Central memory CD8-positive, alpha-beta T cell (primary cell): Measurements from ENCODE around the gene EPB41L1.

ENCODE experiments used
- ATAC-seq: fragments of 150-1000 bp; cut with Tn5 transposase; replicated peaks from 2 replicates; pipeline ENCODE4 v1.10.0; 2022; ENCODE audit warnings: mild to moderate bottlenecking, moderate FRiP score, moderate number of reproducible peaks; ENCODE audit not compliant: poor library complexity, severe bottlenecking; ENCODE audit errors: extremely low read depth
- DNase-seq, 2 donors: peaks; one replicate each; pipeline ENCODE4 v3.0.0; 2021; ENCODE audit warnings: low spot score in 2 of 2
- H3K27ac Mint-ChIP-seq: one replicate; pipeline ENCODE4 v1.8.0; 2022; ENCODE audit warnings: low read depth, mild to moderate bottlenecking, moderate library complexity, mixed read lengths
- H3K27me3 Mint-ChIP-seq: one replicate; pipeline ENCODE4 v1.8.0; 2022; ENCODE audit warnings: mixed read lengths
- H3K36me3 Mint-ChIP-seq: one replicate; pipeline ENCODE4 v1.8.0; 2022; ENCODE audit warnings: mild to moderate bottlenecking, moderate library complexity, mixed read lengths; ENCODE audit not compliant: insufficient read depth
- H3K4me1 Mint-ChIP-seq: one replicate; pipeline ENCODE4 v1.8.0; 2022; ENCODE audit warnings: mixed read lengths
- H3K4me3 Mint-ChIP-seq: one replicate; pipeline ENCODE4 v1.8.0; 2022; ENCODE audit warnings: mild to moderate bottlenecking, moderate library complexity, mixed read lengths
- H3K9me3 Mint-ChIP-seq: one replicate; pipeline ENCODE4 v1.8.0; 2022; ENCODE audit warnings: mixed read lengths

The EPB41L1 gene

DNA sequence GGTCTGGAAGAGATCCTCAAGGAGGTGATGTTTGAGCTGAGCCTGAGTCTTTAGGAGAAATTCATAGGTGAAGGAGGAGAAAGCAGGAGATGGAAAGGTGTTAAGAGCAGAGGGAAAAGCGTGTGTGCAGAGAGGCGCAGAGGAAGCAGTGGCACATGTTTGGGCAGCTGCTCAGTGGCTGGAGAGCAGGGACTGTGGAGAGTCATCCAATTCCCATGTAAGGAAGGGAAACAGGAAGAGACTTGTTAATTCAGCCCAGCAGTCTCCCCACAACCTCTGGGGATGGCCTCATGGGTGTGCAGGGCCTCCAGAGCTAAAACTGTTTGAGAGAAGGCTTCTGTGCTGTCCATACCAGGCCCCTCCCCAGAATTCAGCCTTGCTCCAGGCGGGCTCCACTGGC is 98.0 kb downstream of the EPB41L1 start:
- Mint-ChIP-seq H3K9me3 (no peaks in the 10 kb centered on the region), H3K4me3 (no peak overlapping the region), H3K36me3 (peaks cover 54% of the 10 kb centered on the region), H3K27ac (no peak overlapping the region), H3K4me1 (peaks cover 33% of the 10 kb centered on the region), H3K27me3 (no peaks in the 10 kb centered on the region)
- DNase-seq (no peak), ATAC-seq (no peak)

DNA sequence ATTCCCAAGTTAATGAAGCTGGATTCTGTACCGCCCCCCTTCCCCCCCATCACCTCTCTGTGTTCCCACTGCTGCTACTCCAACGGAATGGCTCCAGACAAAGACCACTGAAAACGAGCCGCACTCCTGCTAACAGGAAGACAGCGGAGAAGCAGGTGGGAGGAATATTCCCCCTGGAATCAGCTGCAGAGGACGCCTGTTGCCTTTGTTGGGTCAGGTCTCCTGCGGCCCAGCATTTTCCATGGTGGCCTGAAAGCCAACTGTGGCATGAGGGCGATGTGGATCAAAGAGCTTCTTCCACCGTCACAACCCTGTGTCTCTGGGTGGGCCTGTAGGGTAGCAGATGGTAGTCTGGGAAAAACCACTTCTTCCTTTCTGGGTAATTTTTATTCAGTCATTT is 98.5 kb downstream of the EPB41L1 start:
- no peaks in the 10 kb centered on the region for H3K27me3 Mint-ChIP-seq
- no peak overlapping the region for H3K27ac Mint-ChIP-seq

DNA sequence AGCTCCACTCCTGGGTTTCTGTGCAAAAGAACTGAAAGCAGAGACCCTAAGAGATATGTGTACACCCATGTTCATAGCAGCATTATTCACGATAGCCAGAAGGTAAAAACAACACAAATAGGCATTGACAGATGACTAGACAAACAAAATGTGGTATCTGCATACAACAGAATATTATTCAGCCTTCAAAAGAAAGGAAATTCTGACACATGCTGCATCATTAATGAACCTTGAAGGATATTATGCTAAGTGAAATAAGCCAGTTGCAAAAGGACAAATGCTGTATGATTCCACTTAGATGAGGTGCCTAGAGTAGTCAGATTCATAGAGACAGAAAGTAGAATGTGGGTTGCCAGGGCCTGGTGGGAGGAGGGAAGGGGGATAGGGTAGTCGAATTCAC is 99.5 kb downstream of the EPB41L1 start:
- peaks cover 42% of the 10 kb centered on the region for H3K36me3 Mint-ChIP-seq
- no peak overlapping the region for H3K4me3 Mint-ChIP-seq
- no peak for DNase-seq
- no peaks in the 10 kb centered on the region for H3K27me3 Mint-ChIP-seq
- no peak for ATAC-seq
- peaks cover 21% of the 10 kb centered on the region for H3K4me1 Mint-ChIP-seq
- H3K27ac Mint-ChIP-seq = no peak overlapping the region
- no peaks in the 10 kb centered on the region for H3K9me3 Mint-ChIP-seq

More for the DNA sequence above, 98.5 kb downstream of the EPB41L1 start:
- Mint-ChIP-seq H3K36me3 (peaks cover 51% of the 10 kb centered on the region), H3K9me3 (no peaks in the 10 kb centered on the region), H3K4me1 (peaks cover 29% of the 10 kb centered on the region), H3K4me3 (no peak overlapping the region)
- ATAC-seq (no peak), DNase-seq (no peak)

DNA sequence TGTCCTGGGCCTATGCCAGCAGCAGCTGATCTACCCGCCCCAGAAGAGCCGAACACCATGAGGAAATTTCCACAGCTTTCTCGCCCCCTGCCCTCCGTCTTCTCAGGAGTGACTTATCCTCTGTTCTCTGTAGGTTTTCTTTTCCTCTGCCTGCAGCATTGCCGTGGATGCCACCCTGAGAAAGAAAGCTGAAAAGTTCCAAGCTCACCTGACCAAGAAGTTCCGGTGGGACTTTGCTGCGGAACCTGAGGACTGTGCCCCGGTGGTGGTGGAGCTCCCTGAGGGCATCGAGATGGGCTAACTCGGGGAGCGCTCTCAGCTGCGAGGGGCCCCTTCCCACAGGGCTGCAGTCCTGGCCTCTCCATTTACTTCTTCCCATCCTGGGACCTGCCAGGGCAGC is 100.9 kb downstream of the EPB41L1 start:
- no peak overlapping the region for H3K4me3 Mint-ChIP-seq
- peaks cover 35% of the 10 kb centered on the region for H3K36me3 Mint-ChIP-seq
- peaks cover 14% of the 10 kb centered on the region for H3K4me1 Mint-ChIP-seq
- ATAC-seq (no peak), DNase-seq (no peak)
- H3K27ac Mint-ChIP-seq = no peak overlapping the region
- no peaks in the 10 kb centered on the region for H3K9me3 Mint-ChIP-seq
- H3K27me3 Mint-ChIP-seq = no peaks in the 10 kb centered on the region

DNA sequence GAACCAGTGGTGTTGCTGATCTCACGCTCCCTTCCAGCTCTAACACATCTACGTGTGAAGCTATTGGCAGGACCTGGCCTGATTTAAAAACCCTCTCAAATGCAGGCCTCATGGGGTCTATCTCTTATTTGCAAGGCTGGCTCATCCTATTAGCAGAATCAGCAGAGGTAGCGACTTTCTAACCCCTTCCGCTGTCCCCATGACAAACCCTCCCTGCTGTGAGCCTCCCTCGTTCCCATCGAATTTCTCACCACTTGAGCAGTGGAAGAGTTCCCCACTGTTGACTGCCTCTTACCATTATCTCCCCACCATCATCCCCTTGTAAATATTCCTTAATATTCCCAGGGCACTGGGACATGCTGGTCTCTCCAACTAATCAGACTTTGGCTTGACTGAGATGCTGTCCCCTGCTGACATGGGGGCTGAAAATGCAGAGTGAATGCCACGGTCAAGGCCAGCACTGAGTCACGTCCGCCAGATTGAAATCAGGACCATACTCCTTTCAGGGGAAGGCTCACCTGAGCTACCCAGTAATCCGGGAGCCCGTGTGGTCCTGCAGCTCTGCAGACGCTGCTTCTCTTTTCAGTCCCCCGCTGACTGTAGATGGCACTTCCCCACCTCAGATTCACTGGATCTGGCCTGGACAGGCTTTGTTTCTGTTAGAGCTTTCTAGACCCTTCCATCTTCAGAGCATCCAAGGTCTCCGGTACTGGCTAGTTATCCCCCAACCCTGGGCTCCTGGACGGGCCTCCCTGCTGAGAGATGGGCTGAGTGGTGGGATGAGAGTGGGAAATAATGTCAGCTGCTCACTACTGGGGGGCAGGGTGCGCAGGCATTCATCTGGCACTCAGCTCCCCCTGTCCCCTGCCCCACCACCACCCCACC is 104.9 kb downstream of the EPB41L1 start:
- Mint-ChIP-seq H3K27ac (no peak overlapping the region), H3K9me3 (no peaks in the 10 kb centered on the region), H3K4me3 (no peak overlapping the region), H3K36me3 (peaks cover 21% of the 10 kb centered on the region), H3K4me1 (peaks cover 5% of the 10 kb centered on the region), H3K27me3 (no peaks in the 10 kb centered on the region)
- ATAC-seq (no peak), DNase-seq (no peak)

DNA sequence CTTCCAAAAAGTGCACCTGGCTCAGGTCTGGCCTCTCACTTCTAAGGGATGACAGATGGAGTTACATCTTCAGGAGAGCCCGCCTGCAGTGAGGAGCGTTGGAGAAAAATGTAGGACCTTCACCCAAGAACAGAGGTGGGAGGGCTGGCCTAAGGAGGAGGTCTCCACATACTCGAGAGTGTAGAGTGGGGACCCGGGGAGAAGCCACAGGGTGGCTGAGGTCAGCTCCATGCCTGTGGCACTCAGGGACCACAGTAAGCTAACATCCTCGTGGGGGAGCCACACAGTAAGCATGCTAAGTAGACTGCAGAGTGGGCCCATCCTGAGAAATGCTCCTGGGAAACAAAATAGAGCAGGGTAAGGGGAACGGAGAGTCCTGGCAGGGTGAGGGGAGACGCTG is 105.8 kb downstream of the EPB41L1 start:
- H3K4me1 Mint-ChIP-seq = no peaks in the 10 kb centered on the region
- no peaks in the 10 kb centered on the region for H3K27me3 Mint-ChIP-seq
- peaks cover 15% of the 10 kb centered on the region for H3K36me3 Mint-ChIP-seq
- H3K27ac Mint-ChIP-seq = no peak overlapping the region
- H3K4me3 Mint-ChIP-seq = no peak overlapping the region
- ATAC-seq (no peak), DNase-seq (no peak)
- H3K9me3 Mint-ChIP-seq = no peaks in the 10 kb centered on the region

DNA sequence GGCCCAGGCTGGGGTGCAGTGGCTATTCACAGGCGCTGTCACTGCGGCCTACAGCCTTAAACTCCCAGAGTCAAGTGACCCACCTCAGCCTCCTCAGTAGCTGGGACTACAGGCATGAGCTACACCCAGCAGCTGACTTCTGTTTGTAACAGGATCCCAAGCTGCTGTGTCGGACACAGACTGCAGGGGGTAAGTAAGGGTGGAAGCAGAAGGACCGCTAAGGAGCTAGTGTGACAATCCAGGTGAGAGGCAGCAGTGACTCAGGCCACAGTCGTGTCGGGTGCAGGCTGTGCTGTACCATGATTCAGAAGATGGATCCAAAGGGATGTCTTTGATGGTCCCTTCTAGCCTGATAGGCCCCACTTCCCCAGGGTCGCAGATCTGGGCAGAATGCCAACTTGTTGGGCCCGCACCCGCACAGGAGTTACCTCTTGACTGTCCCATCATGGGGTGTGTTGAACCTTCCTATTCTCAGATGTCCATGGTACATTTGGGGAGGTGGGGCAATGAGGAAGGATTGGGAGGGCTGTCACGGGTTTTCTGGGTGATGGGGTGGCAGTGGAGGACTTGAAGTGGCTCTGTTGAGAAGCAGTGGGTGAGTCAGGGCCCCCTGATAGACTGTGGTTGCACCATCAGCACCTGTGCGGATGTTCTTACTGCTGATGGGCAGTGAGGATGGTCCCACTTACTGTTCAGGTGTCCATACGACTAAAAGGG is 107.0 kb downstream of the EPB41L1 start:
- Mint-ChIP-seq H3K4me3 (no peak overlapping the region), H3K27me3 (no peaks in the 10 kb centered on the region), H3K9me3 (no peaks in the 10 kb centered on the region), H3K36me3 (peaks cover 6% of the 10 kb centered on the region), H3K27ac (no peak overlapping the region), H3K4me1 (no peaks in the 10 kb centered on the region)
- no peak for DNase-seq
- ATAC-seq = no peak

DNA sequence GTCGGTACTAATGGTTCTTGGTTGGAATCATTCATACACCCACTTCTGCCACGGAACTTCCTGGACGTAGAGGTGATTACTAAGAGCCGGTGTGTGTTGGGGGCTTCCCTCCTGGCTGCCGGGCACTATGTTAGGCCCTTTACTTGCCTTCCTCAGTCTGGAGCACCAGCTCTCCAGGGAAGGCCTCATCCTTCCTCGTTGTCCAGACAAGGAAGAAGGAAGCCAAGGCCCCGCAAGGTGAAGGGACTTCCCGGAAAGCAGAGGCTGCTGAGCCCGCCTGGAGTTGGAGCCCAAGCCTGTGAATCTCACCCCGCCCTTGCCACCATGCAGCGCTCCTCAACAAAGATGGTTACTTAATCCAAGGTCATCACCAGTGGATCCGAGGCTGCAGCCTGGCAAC is 107.9 kb downstream of the EPB41L1 start:
- H3K4me3 Mint-ChIP-seq = no peak overlapping the region
- DNase-seq (no peak), ATAC-seq (no peak)
- H3K4me1 Mint-ChIP-seq = no peaks in the 10 kb centered on the region
- H3K27ac Mint-ChIP-seq = no peak overlapping the region
- H3K9me3 Mint-ChIP-seq = no peaks in the 10 kb centered on the region
- no peaks in the 10 kb centered on the region for H3K27me3 Mint-ChIP-seq
- peaks cover 1% of the 10 kb centered on the region for H3K36me3 Mint-ChIP-seq

DNA sequence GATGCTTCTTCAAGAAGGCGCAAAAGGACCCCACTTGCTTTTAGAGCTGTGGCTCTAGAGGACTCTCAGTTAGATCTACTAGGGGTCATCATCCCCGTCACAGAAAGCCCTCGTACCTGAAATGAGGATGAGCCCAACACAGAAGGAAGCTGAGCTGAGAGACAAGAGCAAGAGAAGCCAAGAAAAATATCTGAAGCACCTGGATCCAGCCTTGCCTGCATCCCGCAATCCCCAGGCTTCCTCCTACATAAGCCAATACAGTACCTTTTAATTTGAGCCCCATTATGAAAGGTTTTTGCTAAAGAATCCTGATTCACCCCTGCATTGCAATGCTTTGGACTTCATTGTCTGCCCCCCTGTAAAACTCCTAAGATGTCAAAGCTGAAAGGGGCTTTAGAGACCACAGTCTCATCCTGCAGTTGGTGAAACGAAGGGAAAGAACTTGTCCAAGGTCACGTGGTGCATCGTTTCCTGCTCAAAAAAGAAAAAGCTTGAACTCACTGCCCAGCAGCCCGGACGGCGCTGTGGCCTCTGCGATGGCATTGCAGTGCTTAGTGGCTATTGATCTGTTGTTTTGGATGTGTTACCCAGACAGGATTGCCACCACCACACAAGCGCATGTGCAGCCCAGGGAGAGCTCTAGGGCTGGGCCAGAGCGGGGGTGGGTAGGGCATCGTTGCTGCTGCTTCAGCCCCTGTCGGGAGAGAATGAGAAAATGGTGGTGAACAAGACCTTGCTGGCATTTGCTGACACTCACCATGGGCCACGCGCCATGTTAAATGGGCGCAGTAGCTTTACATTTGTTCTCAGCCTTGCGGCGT is 110.1 kb downstream of the EPB41L1 start:
- no peak for ATAC-seq
- DNase-seq = no peak
- Mint-ChIP-seq H3K27ac (no peak overlapping the region), H3K4me3 (no peak overlapping the region), H3K4me1 (no peaks in the 10 kb centered on the region), H3K9me3 (no peaks in the 10 kb centered on the region), H3K27me3 (no peaks in the 10 kb centered on the region), H3K36me3 (no peaks in the 10 kb centered on the region)

DNA sequence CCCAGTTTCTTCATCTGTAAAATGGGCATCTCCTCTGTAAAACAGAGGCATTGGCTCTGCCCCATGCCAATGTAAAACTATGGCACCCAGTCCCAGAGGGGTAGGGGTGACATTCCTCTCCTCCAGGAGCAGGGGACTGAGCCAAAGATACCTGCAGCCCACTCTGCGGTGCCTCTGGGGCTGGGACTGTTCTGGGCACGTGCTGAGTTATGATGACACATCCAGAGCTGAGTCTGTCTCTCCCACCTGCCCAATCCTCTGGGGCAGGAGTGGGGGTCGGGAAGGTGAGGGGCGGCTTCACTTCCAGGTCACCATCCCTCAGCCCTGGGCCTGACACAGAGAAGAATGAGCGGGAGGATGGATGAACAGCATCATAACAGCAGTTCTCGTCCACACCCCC is 111.6 kb downstream of the EPB41L1 start:
- Mint-ChIP-seq H3K4me3 (no peak overlapping the region), H3K27me3 (peaks cover 4% of the 10 kb centered on the region), H3K36me3 (no peaks in the 10 kb centered on the region), H3K27ac (no peak overlapping the region), H3K4me1 (no peaks in the 10 kb centered on the region), H3K9me3 (no peaks in the 10 kb centered on the region)
- no peak for DNase-seq
- no peak for ATAC-seq

DNA sequence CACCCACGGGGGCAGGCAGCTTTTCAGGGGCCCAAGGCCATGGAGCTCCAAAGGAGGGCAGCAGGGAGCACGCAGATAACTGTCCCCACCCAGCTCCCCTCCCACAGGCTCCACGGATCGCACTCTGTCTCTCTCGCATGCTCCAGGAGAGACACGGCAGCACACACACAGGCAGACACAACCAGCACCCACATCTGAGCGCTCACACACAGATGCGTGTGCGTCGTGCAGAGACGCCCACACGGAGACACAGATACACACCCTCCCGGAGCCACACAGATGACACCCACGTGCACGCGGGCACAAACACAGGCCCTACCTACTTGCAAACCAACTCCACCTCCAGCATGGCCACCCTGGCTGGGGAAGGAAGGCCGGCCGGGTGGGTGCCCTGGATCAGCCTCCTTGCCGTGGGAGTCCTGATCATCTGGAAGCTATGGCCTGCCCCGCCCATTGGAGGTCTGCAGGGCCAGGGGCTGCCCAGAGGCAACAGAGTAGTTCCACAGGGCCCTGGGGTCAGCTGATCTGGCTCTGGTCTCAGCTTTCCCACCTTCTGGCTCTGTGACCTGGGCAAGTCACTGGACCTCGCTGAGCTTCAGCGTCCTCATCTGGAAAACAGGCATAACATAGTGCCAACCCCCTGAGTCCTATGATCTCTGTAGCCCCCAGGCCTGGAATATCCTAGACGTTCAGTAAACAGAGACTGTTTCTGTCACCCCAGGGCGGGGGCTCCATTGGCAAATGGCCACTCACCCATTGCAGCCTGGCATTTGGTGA is 113.3 kb downstream of the EPB41L1 start:
- H3K27me3 Mint-ChIP-seq = peaks cover 17% of the 10 kb centered on the region
- no peaks in the 10 kb centered on the region for H3K4me1 Mint-ChIP-seq
- no peaks in the 10 kb centered on the region for H3K36me3 Mint-ChIP-seq
- H3K4me3 Mint-ChIP-seq = no peak overlapping the region
- no peaks in the 10 kb centered on the region for H3K9me3 Mint-ChIP-seq
- DNase-seq = no peak
- no peak overlapping the region for H3K27ac Mint-ChIP-seq
- no peak for ATAC-seq
